HG03066 (cell line): Measurements from ENCODE around the gene ZBTB46.

Experiments
- ATAC-seq: cut with Tn5 transposase; IDR thresholded peaks from one replicate; pipeline ENCODE4 v1.9.1; 2021; ENCODE audit warnings: low read depth; ENCODE audit not compliant: unreplicated experiment

ZBTB46 gene

DNA sequence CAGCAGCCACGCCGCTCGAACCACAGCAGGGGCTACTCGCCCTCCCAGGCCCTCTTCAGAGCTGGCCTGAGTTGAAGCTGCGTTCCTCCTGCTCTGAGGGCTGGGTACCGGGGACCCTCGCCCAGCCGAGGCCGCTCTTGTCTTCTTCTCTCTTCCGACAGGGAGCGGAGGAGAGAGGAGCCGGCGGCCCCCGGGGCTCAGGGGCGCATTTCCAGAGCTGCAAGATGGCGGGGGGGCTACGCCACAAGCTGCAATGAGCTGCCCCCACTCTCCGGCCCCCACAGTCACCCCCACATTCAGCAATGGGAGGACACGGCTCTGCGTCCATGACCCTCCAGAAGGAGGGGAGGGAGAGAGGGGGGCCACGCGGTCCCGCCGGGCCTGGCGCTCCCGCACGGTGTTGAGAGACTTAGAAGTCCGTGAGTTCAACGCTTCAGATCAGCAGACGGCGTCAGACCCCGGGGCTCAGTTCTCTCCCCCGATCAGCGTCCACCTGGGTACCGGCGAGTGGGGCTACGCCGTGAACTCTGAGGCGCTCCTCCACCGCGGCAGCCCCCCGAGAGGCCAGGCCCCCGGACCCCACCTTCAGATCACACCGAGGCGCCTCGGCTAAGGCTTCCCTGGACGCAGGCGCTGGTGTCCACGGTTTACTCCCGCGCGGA lies 59.9 kb downstream of the ZBTB46 start:
- no peak for ATAC-seq

DNA sequence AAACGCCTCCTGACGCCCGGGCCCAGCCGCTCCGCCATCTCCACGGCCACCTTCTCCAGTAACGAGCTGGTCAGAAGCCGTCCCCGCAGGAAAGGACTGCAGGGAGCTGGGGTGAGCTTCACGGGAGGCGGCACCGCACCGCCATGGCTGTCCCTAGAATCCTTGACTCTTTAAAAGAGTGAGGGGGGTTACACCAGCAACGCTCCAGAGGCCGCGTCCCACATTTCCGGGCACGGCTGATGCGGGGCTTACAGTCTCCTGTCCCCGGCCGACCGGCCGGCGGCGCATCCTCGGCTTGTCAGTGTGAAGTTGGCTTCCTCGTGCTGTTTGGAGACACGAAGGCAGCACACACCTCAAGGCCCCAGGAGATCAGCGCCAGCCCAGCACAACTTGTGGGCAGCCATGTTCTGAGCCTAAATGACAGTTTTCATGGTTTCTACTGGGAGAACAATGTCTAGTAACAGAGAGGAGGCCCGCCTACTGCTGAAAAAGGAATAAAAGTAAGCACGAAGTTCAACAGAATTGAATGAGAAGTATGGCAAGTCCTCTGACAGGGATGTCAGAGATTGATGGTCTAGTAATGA lies 61.1 kb downstream of the ZBTB46 start:
- no peak for ATAC-seq

DNA sequence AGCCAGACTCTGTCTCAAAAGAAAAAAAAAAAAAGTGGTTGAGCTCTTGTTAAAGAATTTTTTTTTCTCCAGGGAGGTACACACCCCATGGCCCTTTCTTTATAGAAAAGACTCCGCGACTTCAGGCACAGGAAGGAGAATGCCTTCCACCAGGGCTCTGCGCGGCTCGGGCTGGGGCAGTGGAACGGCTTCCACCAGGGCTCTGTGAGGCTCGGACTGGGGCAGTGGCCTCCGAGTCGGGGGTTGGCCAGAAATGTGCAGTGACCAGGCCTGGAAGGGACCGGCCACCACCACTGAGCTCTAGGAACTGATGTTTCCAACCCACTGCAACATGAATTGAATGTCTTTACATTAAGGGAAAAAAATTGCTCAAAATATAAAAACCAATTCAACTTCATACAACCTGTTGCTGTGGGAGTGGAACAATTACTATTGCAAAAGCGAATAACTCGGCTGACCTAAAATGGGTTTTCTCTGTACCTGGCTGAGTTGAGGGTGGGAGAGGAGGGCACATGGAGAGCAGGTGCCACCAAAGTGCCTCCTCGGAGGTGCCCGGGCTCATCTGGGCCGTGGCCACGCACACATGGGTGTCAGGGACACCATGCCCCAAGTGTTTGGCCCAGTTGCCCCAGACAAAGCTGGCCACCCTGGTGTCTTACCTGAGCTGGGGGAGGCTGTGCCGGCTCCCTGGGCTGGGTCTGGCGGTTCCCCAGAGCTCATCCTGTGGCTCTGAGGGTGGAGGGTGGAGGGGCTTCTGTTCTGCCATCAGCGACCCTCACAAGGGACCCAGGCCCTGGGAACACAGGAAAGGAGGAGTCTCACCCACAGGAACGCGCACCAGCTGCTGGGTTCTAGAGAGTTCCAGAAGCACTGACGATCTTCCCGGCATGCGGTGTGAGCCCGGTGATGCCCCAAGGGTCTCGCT lies 62.2 kb downstream of the ZBTB46 start:
- no peak for ATAC-seq

- no peak for ATAC-seq
Measured at GRCh38 chr20:63767886-63768285, 63.2 kb downstream of the ZBTB46 start.

DNA sequence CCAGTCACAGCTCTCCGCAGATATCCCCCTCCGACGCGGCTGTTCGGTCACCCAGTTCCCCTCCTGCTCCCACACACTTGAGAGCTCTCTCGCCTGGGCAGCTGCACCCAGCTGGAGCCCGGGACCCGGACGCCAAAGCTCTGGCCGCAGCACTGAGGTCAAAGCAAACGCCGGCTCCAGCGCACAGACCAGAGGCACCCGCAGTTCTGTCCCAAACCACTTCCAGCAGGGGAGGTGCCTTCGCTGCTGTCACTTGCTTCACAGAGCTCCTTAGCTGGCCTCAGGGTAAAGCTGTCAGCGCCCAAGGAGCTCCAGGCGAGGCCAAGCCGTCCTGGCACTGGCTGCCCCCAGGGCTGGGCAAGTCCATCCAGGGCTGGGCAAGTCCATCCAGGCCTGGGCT lies 63.6 kb downstream of the ZBTB46 start:
- no peak for ATAC-seq

DNA sequence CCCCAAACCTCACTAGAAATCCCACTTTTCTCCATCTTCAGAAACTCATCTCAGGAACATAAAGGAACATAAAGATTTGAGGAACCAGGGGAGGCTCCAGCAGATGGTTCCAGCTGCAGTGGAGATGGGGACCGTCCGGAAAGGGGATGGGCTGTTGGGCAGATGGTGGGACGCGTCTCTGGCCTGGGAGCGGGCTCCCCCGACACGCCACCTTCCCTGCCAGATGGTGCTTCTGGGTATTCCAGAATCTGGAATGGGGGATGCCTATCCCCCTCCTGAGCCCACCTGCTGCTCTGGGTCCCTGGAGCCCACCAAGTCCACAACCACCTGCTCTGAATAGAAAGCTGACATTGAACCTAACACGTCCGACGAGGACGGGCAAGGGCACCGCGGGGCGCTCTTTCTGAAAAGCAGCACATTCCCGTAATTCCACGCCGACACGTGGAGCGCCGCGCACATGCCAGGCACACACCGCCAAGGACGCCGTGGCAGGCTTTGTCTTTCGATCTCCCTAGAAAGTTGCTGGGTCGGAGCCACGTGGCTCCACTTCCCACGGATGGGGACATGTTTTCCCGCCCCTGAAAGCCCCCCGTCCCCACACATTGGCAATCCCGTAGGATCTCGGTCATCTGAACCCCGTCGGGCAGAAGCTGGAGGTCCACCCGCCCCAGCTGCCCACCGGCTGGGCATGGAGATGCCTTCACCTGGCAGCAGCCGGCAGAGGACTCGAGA lies 64.2 kb downstream of the ZBTB46 start:
- no peak for ATAC-seq

- no peak for ATAC-seq
Measured at GRCh38 chr20:63765902-63766301, 65.2 kb downstream of the ZBTB46 start.

- no peak for ATAC-seq
Measured at GRCh38 chr20:63765082-63765873, 65.8 kb downstream of the ZBTB46 start.

- no peak for ATAC-seq
Measured at GRCh38 chr20:63759377-63759901, 71.6 kb downstream of the ZBTB46 start.

DNA sequence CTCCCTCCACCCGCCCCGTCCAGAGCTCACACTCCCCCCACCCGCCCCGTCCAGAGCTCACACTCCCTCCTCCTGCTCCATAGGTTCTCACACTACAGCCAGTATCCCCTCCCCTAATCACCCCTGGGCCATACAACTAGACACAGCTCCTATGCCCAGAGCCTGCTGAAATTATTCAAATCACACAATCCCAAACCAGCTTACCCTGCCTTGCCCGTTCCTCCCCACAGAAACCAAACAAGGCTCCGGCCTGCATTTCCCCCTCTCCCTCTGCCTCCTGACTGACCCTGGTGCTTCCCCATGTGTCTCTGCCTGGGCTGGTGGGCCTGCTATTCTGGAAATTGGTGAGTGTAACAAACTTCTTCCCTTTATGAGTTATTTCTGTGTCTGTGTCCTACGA lies 72.9 kb downstream of the ZBTB46 start:
- ATAC-seq = no peak

DNA sequence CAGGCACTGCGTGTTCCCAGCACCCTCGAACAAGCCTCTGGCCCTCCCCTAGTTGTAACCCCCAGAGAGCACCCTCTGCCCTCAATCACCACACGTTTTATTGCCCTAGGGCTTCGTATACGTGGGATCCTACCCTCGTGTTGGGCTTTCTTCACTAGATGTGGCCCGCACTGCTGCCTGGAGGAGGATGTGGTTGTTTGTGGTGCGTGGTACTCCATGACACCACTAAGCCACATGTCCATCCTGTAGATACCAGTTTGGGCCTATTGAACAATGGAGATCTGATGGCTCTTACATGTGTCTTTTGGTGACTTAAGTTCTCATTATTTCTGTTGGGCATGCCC lies 74.4 kb downstream of the ZBTB46 start:
- ATAC-seq = no peak

GRCh38 chr20:63755933-63756647 lies 75.0 kb downstream of the ZBTB46 start:
- ATAC-seq = no peak

DNA sequence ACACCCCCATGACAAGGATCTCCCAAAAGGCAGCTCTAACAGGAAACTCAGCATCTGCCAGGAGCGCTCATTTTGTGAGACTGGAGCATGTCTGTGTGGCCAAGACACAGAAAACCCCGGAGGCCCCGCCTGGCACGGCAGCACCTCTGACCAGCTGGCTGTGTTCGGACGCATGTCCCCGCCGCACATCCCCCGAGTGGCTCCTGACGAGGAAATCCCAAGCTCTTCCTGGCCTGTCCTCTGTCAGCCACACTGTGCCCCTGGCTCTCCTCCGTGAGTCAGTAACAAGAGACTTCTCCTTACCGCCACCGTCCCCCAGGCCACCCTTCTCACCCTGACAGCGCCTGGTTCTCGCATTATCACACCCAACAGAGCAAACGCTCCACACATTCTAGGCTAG lies 77.1 kb downstream of the ZBTB46 start:
- no peak for ATAC-seq

GRCh38 chr20:63753381-63753780 lies 77.7 kb downstream of the ZBTB46 start:
- ATAC-seq = no peak

- ATAC-seq = no peak
Measured at GRCh38 chr20:63752411-63753101, 78.5 kb downstream of the ZBTB46 start.

DNA sequence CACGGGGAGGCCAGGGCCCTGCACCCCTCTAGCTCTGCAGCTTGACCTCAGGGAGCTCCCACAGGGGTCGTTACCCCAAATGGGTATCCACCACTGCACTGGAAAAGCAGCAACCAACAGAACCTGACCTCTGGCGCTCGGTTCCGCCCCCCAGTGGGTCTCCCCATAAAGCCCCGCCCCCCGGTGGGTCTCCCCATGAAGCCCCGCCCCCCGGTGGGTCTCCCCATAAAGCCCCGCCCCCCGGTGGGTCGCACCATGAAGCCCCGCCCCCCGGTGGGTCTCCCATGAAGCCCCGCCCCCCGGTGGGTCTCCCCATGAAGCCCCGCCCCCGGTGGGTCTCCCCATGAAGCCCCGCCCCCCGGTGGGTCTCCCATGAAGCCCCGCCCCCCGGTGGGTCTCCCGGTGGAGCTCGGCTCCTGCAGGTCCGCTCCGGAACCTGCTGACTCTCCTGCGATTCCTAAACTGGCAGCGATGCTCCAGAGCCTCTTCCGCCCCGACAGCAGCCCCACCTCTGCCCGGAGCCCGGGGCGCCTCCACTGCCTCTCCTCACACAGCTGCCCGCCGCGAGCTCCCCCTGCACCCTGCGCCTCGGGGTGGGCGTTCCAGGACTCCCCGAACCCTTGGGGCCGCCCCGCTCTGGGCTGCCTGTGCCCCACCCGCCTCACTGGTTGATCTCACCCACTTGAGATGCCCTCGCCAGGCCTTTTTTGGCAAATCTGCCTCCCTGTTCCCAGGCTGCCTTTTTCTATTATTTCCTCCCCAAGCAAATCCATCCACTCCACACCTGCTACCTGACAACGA lies 79.4 kb downstream of the ZBTB46 start:
- no peak for ATAC-seq

DNA sequence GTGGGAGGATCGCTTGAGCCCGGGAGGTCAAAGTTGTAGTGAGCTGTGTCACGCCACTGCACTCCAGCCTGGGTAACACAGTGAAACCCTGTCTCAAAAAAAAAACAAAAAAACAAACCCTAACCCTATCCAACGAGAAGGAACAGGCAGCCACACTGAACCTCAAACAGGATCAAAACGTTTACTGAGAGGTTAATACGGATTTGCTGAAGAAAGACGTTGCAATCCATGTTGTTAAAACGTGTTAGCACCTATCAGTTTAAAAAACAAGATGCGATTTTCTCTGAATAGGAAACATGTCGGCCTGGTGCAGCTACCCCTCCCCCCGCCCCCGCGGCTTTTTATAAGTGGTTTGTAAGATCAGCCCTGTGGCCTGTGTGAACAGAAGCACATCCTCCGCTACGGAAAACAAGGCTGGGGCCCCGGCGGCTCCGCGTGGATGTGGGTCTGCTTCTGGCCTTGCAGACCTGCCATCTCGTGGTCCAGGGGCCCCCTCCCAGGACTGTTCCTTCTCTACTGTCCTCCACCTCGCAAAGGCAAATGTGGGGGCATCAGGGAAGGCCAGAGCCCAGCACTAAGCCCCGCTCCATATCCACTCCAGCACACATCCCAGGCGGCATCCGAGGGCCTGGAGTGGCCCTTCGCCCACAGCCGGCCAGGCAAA lies 80.1 kb downstream of the ZBTB46 start:
- ATAC-seq = no peak
